IPS DF 4.7 (cell line): ENCODE measurements around the gene MIOS.
"Not testable (repeated sequence)": the region's sequence is repeated elsewhere in the genome, so short reads cannot be mapped to it uniquely, and the experiment has no call there.

Experiments
- DNase-seq: peaks from one replicate; pipeline ENCODE4 v3.0.0-alpha.2; 2013; ENCODE audit warnings: low spot score; ENCODE audit errors: extremely low read depth

Gene MIOS

GRCh38 chr7:7647495-7648036, 80.9 kb downstream of the MIOS start:
- DNase-seq, result no peak

DNA sequence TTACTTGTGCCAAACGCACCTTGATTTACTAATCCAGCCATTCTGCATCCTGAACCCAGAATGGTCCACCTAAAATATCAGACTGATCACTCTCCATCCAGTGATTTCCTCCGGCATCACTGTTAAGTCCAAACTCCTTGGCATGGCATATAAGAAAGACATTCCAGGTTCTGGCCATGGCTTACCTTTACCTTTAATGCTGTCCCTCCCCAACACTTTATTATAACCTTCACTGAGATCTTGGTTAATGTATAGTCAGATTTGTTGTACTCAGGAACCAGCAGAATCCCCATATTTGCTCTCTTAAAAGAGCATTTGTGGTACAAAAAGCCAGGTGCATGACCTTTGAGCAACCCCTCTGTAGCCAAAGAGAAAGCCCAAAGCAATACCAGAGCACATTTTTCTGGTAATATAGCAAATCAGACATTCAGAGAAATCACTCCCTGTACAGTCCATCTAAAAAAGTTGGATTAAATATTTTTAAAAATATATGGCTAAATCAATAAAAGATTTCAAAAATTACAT, 84.1 kb downstream of the MIOS start:
- DNase-seq, result no peak

DNA sequence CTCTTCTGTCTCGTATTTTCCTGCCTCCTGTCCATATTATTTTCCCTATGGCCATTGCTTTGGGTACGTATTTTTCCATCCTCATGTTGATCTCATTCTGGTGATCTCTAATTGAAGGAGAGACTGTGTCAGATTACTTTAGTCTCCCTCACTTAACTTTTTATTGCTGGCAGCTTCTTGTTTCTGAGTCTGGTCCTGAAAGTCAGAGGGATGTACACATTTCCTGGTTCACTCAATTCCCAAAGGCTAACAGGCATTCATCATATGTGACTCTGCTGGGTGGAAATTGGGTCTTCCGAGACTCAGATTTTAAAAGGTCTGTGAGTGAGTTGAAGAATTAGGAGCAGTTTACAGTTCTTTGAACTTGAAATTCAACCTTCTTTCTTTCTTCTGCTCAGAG, 84.8 kb downstream of the MIOS start:
- no peak for DNase-seq

- no peak for DNase-seq
These were observed 86.3 kb downstream of the MIOS start for GRCh38 chr7:7652798-7653540.

GRCh38 chr7:7653593-7654187, 87.0 kb downstream of the MIOS start:
- peak; percentile 71 for DNase-seq

GRCh38 chr7:7654964-7655715, 88.5 kb downstream of the MIOS start:
- no peak for DNase-seq

DNA sequence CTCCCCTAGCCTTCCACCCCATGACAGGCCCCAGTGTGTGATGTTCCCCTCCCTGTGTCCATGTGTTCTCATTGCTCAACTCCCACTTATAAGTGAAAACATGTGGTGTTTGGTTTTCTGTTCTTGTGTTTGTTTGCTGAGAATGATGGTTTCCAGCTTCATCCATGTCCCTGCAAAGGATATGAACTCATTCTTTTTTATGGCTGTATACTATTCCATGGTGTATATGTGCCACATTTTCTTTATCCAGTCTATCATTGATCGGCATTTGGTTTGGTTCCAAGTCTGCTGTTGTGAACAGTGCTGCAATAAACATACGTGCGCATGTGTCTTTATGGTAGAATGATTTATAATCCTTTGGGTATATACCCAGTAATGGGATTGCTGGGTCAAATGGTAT, 89.8 kb downstream of the MIOS start:
- not testable (repeated sequence) for DNase-seq
